Suprapubic skin (tissue), 4 donors: ENCODE results near the gene LAX1. TPM values are rescaled to one million over a fixed set of nuclear protein-coding genes. Genes with fewer than 3 reads are reported as not detected.

Experiments used
- DNase-seq, 2 donors: peaks; one replicate each; pipeline ENCODE4 v3.0.0-alpha.2; 2019; ENCODE audit warnings: low spot score in 2 of 2
- H3K27ac ChIP-seq: fragments of 200-600 bp; sonication (generic); one replicate; pipeline ENCODE4 v1.5.1; 2019
- H3K27me3 ChIP-seq: fragments of 200-600 bp; sonication (generic); one replicate; pipeline ENCODE4 v1.5.1; 2019
- H3K36me3 ChIP-seq: fragments of 200-600 bp; sonication (generic); one replicate; pipeline ENCODE4 v1.5.1; 2019
- H3K4me1 ChIP-seq: fragments of 200-600 bp; sonication (generic); one replicate; pipeline ENCODE4 v1.5.1; 2019
- H3K4me3 ChIP-seq: fragments of 200-600 bp; sonication (generic); one replicate; pipeline ENCODE4 v1.5.1; 2019; ENCODE audit warnings: mild to moderate bottlenecking
- H3K9me3 ChIP-seq: fragments of 200-600 bp; sonication (generic); one replicate; pipeline ENCODE4 v1.5.1; 2019
- CTCF ChIP-seq, 2 donors: fragments of 200-600 bp in 1 of 2; fragments of 450-650 bp in 1 of 2; sonication (generic) in 1 of 2; IDR thresholded peaks; one replicate each; pipeline ENCODE4 v1.5.1; 2016 to 2019; ENCODE audit warnings: antibody characterized with exemption in 2 of 2, mild to moderate bottlenecking in 1 of 2, moderate library complexity in 1 of 2
- EP300 ChIP-seq: sonication (generic); formaldehyde crosslinking; IDR thresholded peaks from one replicate; pipeline ENCODE4 v1.6.1; 2017; ENCODE audit warnings: antibody characterized with exemption
- POLR2A ChIP-seq, 2 donors: fragments of 450-650 bp; IDR thresholded peaks; one replicate each; pipeline ENCODE4 v1.6.1; 2017; ENCODE audit warnings: antibody characterized with exemption in 2 of 2, mild to moderate bottlenecking in 2 of 2, moderate library complexity in 2 of 2
- POLR2AphosphoS5 ChIP-seq, 3 donors: sonication (generic); formaldehyde crosslinking; IDR thresholded peaks; one replicate each; pipeline ENCODE4 v1.6.1; 2017; ENCODE audit warnings: antibody characterized with exemption in 3 of 3
- WGBS: methylation state at CpG from one replicate; pipeline ENCODE4 v1.1.5; 2018; 5-methylcytosine and 5-hydroxymethylcytosine counted together
- total RNA-seq, 4 donors: library from RNA; depleted of rRNA; stranded (reverse); fragments of >200 nt; gene quantifications; one replicate each; pipeline ENCODE4 v1.1.0, GENCODE V29; 2016

Gene LAX1
- total RNA-seq, 4 donors from 2014 or later = 0.25 to 0.97 (median 0.45) TPM; not detected in 1

GRCh38 chr1:203799971-203800370, 35.0 kb downstream of the LAX1 start:
- TF ChIP-seq CTCF (IDR thresholded peaks at IDR 0.05) (no peak), POLR2A (IDR thresholded peaks at IDR 0.05) (no peak), EP300 (no peak), POLR2AphosphoS5 (IDR thresholded peaks at IDR 0.05) (no peak)
- H3K27me3 ChIP-seq = no peaks in the 10 kb centered on the region
- H3K36me3 ChIP-seq = peaks cover 14% of the 10 kb centered on the region
- no peak overlapping the region for H3K4me3 ChIP-seq
- no peak for DNase-seq
- H3K4me1 ChIP-seq = peaks cover 70% of the 10 kb centered on the region
- H3K27ac ChIP-seq = no peak overlapping the region
- 43% methylated on average over 1 of the region's 1 CpG for WGBS
- H3K9me3 ChIP-seq = no peaks in the 10 kb centered on the region

GRCh38 chr1:203805689-203806088, 40.7 kb downstream of the LAX1 start:
- peaks cover 41% of the 10 kb centered on the region for H3K36me3 ChIP-seq
- no peak overlapping the region for H3K27ac ChIP-seq
- no peak overlapping the region for H3K4me3 ChIP-seq
- H3K4me1 ChIP-seq = peaks cover 26% of the 10 kb centered on the region
- no peak for DNase-seq
- no peaks in the 10 kb centered on the region for H3K9me3 ChIP-seq
- TF ChIP-seq CTCF (IDR thresholded peaks at IDR 0.05) (no peak), EP300 (no peak), POLR2AphosphoS5 (IDR thresholded peaks at IDR 0.05) (no peak), POLR2A (IDR thresholded peaks at IDR 0.05) (no peak)
- WGBS = 94% methylated on average over 7 of the region's 7 CpGs
- no peaks in the 10 kb centered on the region for H3K27me3 ChIP-seq

GRCh38 chr1:203807196-203807595, 42.2 kb downstream of the LAX1 start:
- no peak for TF ChIP-seq CTCF (IDR thresholded peaks at IDR 0.05)
- no peak for TF ChIP-seq POLR2AphosphoS5 (IDR thresholded peaks at IDR 0.05)
- TF ChIP-seq POLR2A (IDR thresholded peaks at IDR 0.05) = no peak
- no peak for TF ChIP-seq EP300
- peaks cover 45% of the 10 kb centered on the region for H3K36me3 ChIP-seq
- H3K4me1 ChIP-seq = peaks cover 14% of the 10 kb centered on the region
- no peak overlapping the region for H3K4me3 ChIP-seq
- H3K9me3 ChIP-seq = no peaks in the 10 kb centered on the region
- DNase-seq = no peak
- no peaks in the 10 kb centered on the region for H3K27me3 ChIP-seq
- 84% methylated on average over 2 of the region's 2 CpGs for WGBS
- H3K27ac ChIP-seq = no peak overlapping the region

- H3K4me3 ChIP-seq = no peak overlapping the region
- H3K4me1 ChIP-seq = peaks cover 3% of the 10 kb centered on the region
- TF ChIP-seq EP300 = no peak
- DNase-seq = no peak
- H3K36me3 ChIP-seq = peaks cover 57% of the 10 kb centered on the region
- no peak overlapping the region for H3K27ac ChIP-seq
- 95% methylated on average over 2 of the region's 2 CpGs for WGBS
- no peaks in the 10 kb centered on the region for H3K27me3 ChIP-seq
- H3K9me3 ChIP-seq = no peaks in the 10 kb centered on the region
Observed at GRCh38 chr1:203813581-203814341, 48.8 kb downstream of the LAX1 start.

GRCh38 chr1:203818399-203818798, 53.4 kb downstream of the LAX1 start:
- Histone ChIP-seq H3K27me3 (no peaks in the 10 kb centered on the region), H3K4me1 (no peaks in the 10 kb centered on the region), H3K36me3 (peaks cover 84% of the 10 kb centered on the region), H3K27ac (no peak overlapping the region), H3K9me3 (no peaks in the 10 kb centered on the region), H3K4me3 (no peak overlapping the region)
- 95% methylated on average over 6 of the region's 6 CpGs for WGBS
- no peak for DNase-seq
- TF ChIP-seq POLR2A (IDR thresholded peaks at IDR 0.05) = no peak
- no peak for TF ChIP-seq CTCF (IDR thresholded peaks at IDR 0.05)
- TF ChIP-seq EP300 = no peak
- TF ChIP-seq POLR2AphosphoS5 (IDR thresholded peaks at IDR 0.05) = no peak

- 74% methylated on average over 1 of the region's 1 CpG for WGBS
- Histone ChIP-seq H3K4me3 (no peak overlapping the region), H3K27ac (no peak overlapping the region), H3K36me3 (peaks cover 83% of the 10 kb centered on the region), H3K27me3 (no peaks in the 10 kb centered on the region), H3K9me3 (no peaks in the 10 kb centered on the region), H3K4me1 (no peaks in the 10 kb centered on the region)
- TF ChIP-seq POLR2AphosphoS5 (IDR thresholded peaks at IDR 0.05) (no peak), POLR2A (IDR thresholded peaks at IDR 0.05) (no peak), CTCF (IDR thresholded peaks at IDR 0.05) (no peak), EP300 (no peak)
- DNase-seq = no peak
Observed at GRCh38 chr1:203823306-203823705, 58.3 kb downstream of the LAX1 start.
